Neural cell (in vitro differentiated cells): Measurements from ENCODE around the gene MYG1. TPM values are rescaled to one million over a fixed set of nuclear protein-coding genes. Genes with fewer than 3 reads are reported as not detected.

Source experiments
- H2AFZ ChIP-seq: fragments of 200-600, 300-800 bp; sonication (generic), shearing (Covaris generic); 2 replicates; pipeline ENCODE4 v1.6.0; 2014; ENCODE audit warnings: low read depth, mild to moderate bottlenecking, antibody characterized with exemption, low read length, moderate library complexity
- H3F3A ChIP-seq: fragments of 200-600 bp; shearing (Covaris generic); 2 replicates; pipeline ENCODE4 v1.6.1; 2016; ENCODE audit warnings: mild to moderate bottlenecking, moderate library complexity, mixed read lengths, antibody characterized with exemption, low read length; ENCODE audit not compliant: insufficient read depth, poor library complexity, severe bottlenecking
- H3K27ac ChIP-seq: fragments of 200-600, 300-800 bp; sonication (generic), shearing (Covaris generic); 2 replicates; pipeline ENCODE4 v1.5.1; 2014; ENCODE audit warnings: mild to moderate bottlenecking, low read length, moderate library complexity
- H3K27me3 ChIP-seq: fragments of 300-800, 200-600 bp; sonication (generic), shearing (Covaris generic); 2 replicates; pipeline ENCODE4 v1.6.0; 2014; ENCODE audit warnings: mild to moderate bottlenecking, low read depth, low read length, moderate library complexity; ENCODE audit not compliant: insufficient read depth
- H3K36me3 ChIP-seq: fragments of 300-800, 200-600 bp; sonication (generic), shearing (Covaris generic); 2 replicates; pipeline ENCODE4 v1.5.1; 2014; ENCODE audit warnings: mild to moderate bottlenecking, antibody characterized with exemption, low read length, moderate library complexity; ENCODE audit not compliant: insufficient read depth
- H3K4me2 ChIP-seq: fragments of 300-800, 200-600 bp; sonication (generic), shearing (Covaris generic); 2 replicates; pipeline ENCODE4 v1.6.0; 2014; ENCODE audit warnings: mild to moderate bottlenecking, low read length
- H3K4me3 ChIP-seq: fragments of 300-800, 200-600 bp; sonication (generic), shearing (Covaris generic); 2 replicates; pipeline ENCODE4 v1.5.1; 2014; ENCODE audit warnings: mild to moderate bottlenecking, low read length, moderate library complexity
- H3K79me2 ChIP-seq: fragments of 200-600 bp; shearing (Covaris generic); replicated peaks from 2 replicates; pipeline ENCODE4 v1.6.0; 2014; ENCODE audit warnings: mild to moderate bottlenecking, low read length, moderate library complexity; ENCODE audit not compliant: insufficient read depth
- H3K9ac ChIP-seq: fragments of 300-800, 200-600 bp; sonication (generic), shearing (Covaris generic); 2 replicates; pipeline ENCODE4 v1.6.1; 2016; ENCODE audit warnings: mild to moderate bottlenecking, low read length, mixed read lengths
- H3K9me2 ChIP-seq: fragments of 200-600 bp; shearing (Covaris generic); 2 replicates; pipeline ENCODE4 v1.6.1; 2016; ENCODE audit warnings: mild to moderate bottlenecking, low read length, mixed read lengths; ENCODE audit not compliant: insufficient read depth
- H3K9me3 ChIP-seq: fragments of 200-600, 300-800 bp; sonication (generic), shearing (Covaris generic); 2 replicates; pipeline ENCODE4 v1.6.1; 2016; ENCODE audit warnings: mild to moderate bottlenecking, mixed run types, low read length, moderate library complexity, mixed read lengths
- H4K20me1 ChIP-seq: fragments of 200-600 bp; shearing (Covaris generic); 2 replicates; pipeline ENCODE4 v1.6.1; 2016; ENCODE audit warnings: mild to moderate bottlenecking, mixed run types; ENCODE audit not compliant: insufficient read depth
- CTCF ChIP-seq: fragments of 450-650 bp; IDR thresholded peaks from 2 replicates; pipeline ENCODE4 v1.5.1; 2014; ENCODE audit warnings: antibody characterized with exemption, mild to moderate bottlenecking, moderate library complexity; ENCODE audit not compliant: poor library complexity, severe bottlenecking
- EP300 ChIP-seq: fragments of 450-650 bp; conservative IDR thresholded peaks from 2 replicates; pipeline ENCODE4 v1.6.1; 2014; ENCODE audit warnings: antibody characterized with exemption, mild to moderate bottlenecking, moderate library complexity; ENCODE audit not compliant: poor library complexity, severe bottlenecking
- EZH2 ChIP-seq: fragments of 200-600, 300-800 bp; shearing (Covaris generic), sonication (generic); IDR thresholded peaks from 2 replicates; pipeline ENCODE4 v1.6.1; 2014; ENCODE audit warnings: antibody characterized with exemption, low read length, borderline replicate concordance, mild to moderate bottlenecking; ENCODE audit not compliant: insufficient read depth, poor library complexity, severe bottlenecking
- MXI1 ChIP-seq: fragments of 450-650 bp; conservative IDR thresholded peaks from 2 replicates; pipeline ENCODE4 v1.6.1; 2014; ENCODE audit warnings: antibody characterized with exemption, mild to moderate bottlenecking; ENCODE audit not compliant: poor library complexity, severe bottlenecking
- POLR2AphosphoS5 ChIP-seq: IDR thresholded peaks from 2 replicates; pipeline ENCODE4 v1.6.1; 2012
- RAD21 ChIP-seq: fragments of 450-650 bp; conservative IDR thresholded peaks from 2 replicates; pipeline ENCODE4 v1.6.1; 2014; ENCODE audit warnings: antibody characterized with exemption, mild to moderate bottlenecking, moderate library complexity
- REST ChIP-seq: IDR thresholded peaks from 2 replicates; pipeline ENCODE4 v1.6.1; 2012; ENCODE audit warnings: borderline replicate concordance
- SMC3 ChIP-seq: fragments of 450-650 bp; conservative IDR thresholded peaks from 2 replicates; pipeline ENCODE4 v1.6.1; 2014; ENCODE audit warnings: antibody characterized with exemption, mild to moderate bottlenecking, moderate library complexity; ENCODE audit not compliant: poor library complexity
- TAF1 ChIP-seq: IDR thresholded peaks from 2 replicates; pipeline ENCODE4 v1.6.1; 2012; ENCODE audit warnings: low read depth
- polyA plus RNA-seq: library from polyadenylated mRNA; depleted of rRNA; stranded (reverse); fragments of >200 nt; gene quantifications from 2 replicates; pipeline ENCODE4 v1.2.3, GENCODE V29; 2014

Gene MYG1
- polyA plus RNA-seq, 1 donor from 2014 or later, result 70.5 TPM

GRCh38 chr12:53345486-53346188 is 46.1 kb downstream of the MYG1 start:
- no peak overlapping the region for H2AFZ ChIP-seq
- no peaks in the 10 kb centered on the region for H3K9me2 ChIP-seq
- peak overlapping the region; percentile 82 for H3K9ac ChIP-seq
- H3K27ac ChIP-seq, result peak overlapping the region; percentile 59
- H3K4me2 ChIP-seq, result no peak overlapping the region
- no peaks in the 10 kb centered on the region for H3K27me3 ChIP-seq
- no peaks in the 10 kb centered on the region for H3K9me3 ChIP-seq
- peak overlapping the region; percentile 80 for H3K4me3 ChIP-seq
- no peaks in the 10 kb centered on the region for H3K36me3 ChIP-seq
- no peak for TF ChIP-seq POLR2AphosphoS5
- no peak for TF ChIP-seq MXI1
- no peak for TF ChIP-seq CTCF
- no peak for TF ChIP-seq REST
- TF ChIP-seq TAF1, result no peak
- TF ChIP-seq EP300, result no peak
- no peak for TF ChIP-seq RAD21
- no peak for TF ChIP-seq EZH2
- no peak for TF ChIP-seq SMC3
- H3K79me2 ChIP-seq, result no peaks in the 10 kb centered on the region
- H3F3A ChIP-seq, result no peaks in the 10 kb centered on the region
- H4K20me1 ChIP-seq, result no peaks in the 10 kb centered on the region

GRCh38 chr12:53346491-53346890 is 47.0 kb downstream of the MYG1 start:
- Histone ChIP-seq H3K79me2 (no peaks in the 10 kb centered on the region), H3F3A (no peaks in the 10 kb centered on the region), H3K9me2 (no peaks in the 10 kb centered on the region), H3K9me3 (no peaks in the 10 kb centered on the region), H4K20me1 (no peaks in the 10 kb centered on the region), H3K4me2 (no peak overlapping the region), H3K4me3 (no peak overlapping the region), H3K27me3 (no peaks in the 10 kb centered on the region), H3K9ac (no peak overlapping the region), H3K36me3 (no peaks in the 10 kb centered on the region), H2AFZ (no peak overlapping the region), H3K27ac (no peak overlapping the region)
- TF ChIP-seq RAD21, result no peak
- no peak for TF ChIP-seq MXI1
- no peak for TF ChIP-seq EP300
- no peak for TF ChIP-seq TAF1
- TF ChIP-seq POLR2AphosphoS5, result no peak
- no peak for TF ChIP-seq EZH2
- no peak for TF ChIP-seq REST
- no peak for TF ChIP-seq CTCF
- TF ChIP-seq SMC3, result no peak
